AG09309 (cell line): ENCODE measurements around the gene ABAT.

Experiments
- DNase-seq: peaks from one replicate; pipeline ENCODE4 v3.0.0-alpha.2; 2010; ENCODE audit warnings: low read depth
- H3K4me3 ChIP-seq: 2 replicates; pipeline ENCODE4 v1.5.1; 2011; ENCODE audit warnings: mild to moderate bottlenecking, low read depth, low read length, moderate library complexity; ENCODE audit not compliant: control insufficient read depth
- CTCF ChIP-seq: IDR thresholded peaks from 2 replicates; pipeline ENCODE4 v1.5.1; 2011; ENCODE audit warnings: mild to moderate bottlenecking, low read depth, low read length, inconsistent platforms; ENCODE audit not compliant: insufficient read depth, control insufficient read depth; ENCODE audit errors: missing control alignments

The ABAT gene

GRCh38 chr16:8642146-8642545 is 32.3 kb upstream of the ABAT start:
- TF ChIP-seq CTCF, result no peak
- H3K4me3 ChIP-seq, result no peak overlapping the region
- no peak for DNase-seq

DNA sequence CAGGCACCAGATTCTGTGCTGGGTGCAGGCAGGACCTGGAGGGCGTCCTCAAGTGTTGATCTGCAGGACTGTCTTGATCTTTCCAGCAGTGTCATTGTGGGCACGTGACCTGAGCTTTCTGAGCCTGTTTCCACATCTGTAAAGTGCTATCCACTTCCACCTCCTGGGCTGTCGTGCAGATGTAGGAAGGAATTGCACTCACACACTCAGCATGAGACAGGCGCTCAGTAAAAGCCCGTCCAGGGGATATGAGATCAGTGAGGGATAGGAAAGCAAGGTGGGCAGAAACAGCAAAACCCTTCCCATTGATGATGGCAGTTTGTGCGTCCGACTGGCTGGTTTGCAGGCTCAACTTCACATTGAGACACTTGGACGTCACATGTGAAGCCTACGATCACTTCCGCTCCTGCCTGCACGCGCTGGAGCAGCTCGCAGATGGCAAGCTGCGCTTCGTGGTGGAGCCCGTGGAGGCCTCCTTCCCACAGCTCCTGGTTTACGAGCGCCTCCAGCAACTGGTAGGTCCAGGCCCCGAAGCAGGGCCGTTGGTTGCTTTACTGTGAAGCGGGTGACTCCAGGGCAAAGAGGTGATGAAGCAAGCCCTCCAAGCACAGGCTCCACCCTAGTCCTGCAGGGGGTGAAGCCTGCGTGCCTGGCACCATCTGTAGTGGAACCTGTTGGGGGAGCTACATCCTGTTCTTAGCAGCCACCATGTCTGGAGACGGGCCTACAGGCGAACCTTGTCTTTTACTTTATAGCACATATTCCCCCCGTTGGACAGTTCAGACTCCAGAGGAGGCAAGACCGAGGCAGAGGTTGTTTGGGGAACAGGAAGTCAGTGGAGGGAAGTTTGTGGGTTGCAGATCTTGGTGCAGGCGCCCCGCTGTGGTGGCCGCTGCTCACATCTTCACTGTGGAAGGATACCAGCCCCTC is 29.9 kb upstream of the ABAT start:
- TF ChIP-seq CTCF, result no peak
- H3K4me3 ChIP-seq, result no peak overlapping the region
- DNase-seq, result no peak

- DNase-seq, result no peak
- TF ChIP-seq CTCF, result no peak
- no peak overlapping the region for H3K4me3 ChIP-seq
Observed at GRCh38 chr16:8645141-8645521, 29.3 kb upstream of the ABAT start.

DNA sequence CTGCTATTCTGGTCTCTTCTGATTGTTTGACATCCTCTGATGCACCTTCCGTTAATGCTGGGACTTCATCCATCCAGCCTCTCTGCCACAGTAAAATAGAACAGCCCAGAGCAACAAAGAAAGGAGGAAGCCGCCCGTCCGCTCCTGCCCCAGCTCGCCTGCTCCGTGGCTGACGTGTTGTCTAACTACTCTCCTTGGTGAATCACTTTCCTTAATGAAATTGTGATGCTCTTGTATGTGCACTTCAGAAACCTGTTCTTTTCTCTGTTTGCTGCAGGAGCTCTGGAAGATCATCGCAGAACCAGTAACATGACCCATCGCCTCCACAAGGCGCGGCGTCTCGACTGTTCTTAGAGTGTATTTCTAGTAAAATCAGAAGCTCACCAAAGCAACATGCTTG is 28.6 kb upstream of the ABAT start:
- TF ChIP-seq CTCF, result no peak
- H3K4me3 ChIP-seq, result no peak overlapping the region
- no peak for DNase-seq

- no peak overlapping the region for H3K4me3 ChIP-seq
- TF ChIP-seq CTCF, result no peak
- DNase-seq, result no peak
Observed at GRCh38 chr16:8646326-8647053, 27.9 kb upstream of the ABAT start.

GRCh38 chr16:8647721-8648318 is 26.6 kb upstream of the ABAT start:
- no peak for DNase-seq
- TF ChIP-seq CTCF, result no peak
- no peak overlapping the region for H3K4me3 ChIP-seq
